Measurements from ENCODE around the gene IFNAR1.
A peak's percentile ranks its signal among the peaks of the same experiment; 100 is the strongest.
"Not testable (repeated sequence)": the region's sequence is repeated elsewhere in the genome, so short reads cannot be mapped to it uniquely, and the experiment has no call there.

IFNAR1 gene

DNA sequence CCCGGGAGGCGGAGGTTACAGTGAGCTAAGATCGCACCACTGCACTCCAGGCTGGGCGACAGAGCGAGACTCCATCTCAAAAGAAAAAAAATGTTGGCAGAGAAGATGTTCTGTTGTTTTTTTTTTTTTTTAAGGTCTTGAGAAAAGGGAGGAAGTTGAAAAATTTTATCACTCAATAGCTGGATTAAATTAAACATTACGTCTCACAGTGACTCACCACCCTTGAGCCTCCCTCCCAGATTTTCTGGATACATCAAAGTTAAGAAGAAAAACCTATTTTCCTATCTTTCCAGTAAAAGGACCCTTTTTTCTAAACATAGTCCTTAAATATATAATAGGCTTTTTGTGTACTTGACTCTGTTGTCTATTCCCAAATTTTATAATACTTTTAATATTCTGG, 35.5 kb downstream of the IFNAR1 start:
- TF ChIP-seq, protein P1, sequence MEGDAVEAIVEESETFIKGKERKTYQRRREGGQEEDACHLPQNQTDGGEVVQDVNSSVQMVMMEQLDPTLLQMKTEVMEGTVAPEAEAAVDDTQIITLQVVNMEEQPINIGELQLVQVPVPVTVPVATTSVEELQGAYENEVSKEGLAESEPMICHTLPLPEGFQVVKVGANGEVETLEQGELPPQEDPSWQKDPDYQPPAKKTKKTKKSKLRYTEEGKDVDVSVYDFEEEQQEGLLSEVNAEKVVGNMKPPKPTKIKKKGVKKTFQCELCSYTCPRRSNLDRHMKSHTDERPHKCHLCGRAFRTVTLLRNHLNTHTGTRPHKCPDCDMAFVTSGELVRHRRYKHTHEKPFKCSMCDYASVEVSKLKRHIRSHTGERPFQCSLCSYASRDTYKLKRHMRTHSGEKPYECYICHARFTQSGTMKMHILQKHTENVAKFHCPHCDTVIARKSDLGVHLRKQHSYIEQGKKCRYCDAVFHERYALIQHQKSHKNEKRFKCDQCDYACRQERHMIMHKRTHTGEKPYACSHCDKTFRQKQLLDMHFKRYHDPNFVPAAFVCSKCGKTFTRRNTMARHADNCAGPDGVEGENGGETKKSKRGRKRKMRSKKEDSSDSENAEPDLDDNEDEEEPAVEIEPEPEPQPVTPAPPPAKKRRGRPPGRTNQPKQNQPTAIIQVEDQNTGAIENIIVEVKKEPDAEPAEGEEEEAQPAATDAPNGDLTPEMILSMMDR (IDR thresholded peaks at IDR 0.05; ENCODE audit: insufficient read depth, missing control alignments): no peak
- DNase-seq (ENCODE audit: insufficient read length, low spot score): no peak
- FAIRE-seq: no peak

DNA sequence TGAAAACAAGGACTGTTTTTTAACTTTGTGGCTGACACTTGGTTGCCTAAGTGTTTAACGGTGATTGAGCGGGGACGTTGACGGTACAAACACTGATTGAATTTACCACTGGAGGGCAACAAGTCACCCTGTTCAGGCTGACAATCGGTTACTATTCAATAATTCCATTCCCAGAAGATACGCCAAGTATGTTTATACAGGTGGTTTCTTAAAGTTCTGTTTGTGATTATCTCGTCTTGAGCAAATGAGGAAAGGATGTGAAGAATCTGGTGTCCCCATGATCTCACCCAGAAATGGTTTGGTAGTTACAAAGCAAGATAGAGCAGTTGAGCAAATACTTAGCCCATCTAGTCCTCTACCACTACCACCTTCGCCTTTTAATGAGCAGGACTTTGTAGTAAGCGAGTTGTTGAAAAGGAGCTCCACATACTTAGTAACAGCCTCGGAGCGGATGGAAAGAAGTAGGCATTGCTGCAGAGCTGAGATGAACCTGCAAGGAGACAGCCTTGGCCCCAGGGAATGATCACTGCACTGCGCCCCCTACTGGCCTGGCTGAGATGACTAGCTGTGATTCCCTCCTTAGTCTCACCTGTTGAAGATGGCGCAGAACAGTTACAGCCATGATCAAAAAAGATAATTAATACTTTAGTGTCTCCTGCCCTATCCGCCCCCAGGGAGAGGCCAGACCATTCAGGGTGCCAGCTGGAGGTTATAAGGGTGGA, 36.3 kb downstream of the IFNAR1 start:
- TF ChIP-seq, protein P1 (IDR thresholded peaks at IDR 0.05; ENCODE audit: insufficient read depth, missing control alignments): peak; percentile 91
- no peak for FAIRE-seq
- DNase-seq (ENCODE audit: insufficient read length, low spot score): peak; percentile 52

DNA sequence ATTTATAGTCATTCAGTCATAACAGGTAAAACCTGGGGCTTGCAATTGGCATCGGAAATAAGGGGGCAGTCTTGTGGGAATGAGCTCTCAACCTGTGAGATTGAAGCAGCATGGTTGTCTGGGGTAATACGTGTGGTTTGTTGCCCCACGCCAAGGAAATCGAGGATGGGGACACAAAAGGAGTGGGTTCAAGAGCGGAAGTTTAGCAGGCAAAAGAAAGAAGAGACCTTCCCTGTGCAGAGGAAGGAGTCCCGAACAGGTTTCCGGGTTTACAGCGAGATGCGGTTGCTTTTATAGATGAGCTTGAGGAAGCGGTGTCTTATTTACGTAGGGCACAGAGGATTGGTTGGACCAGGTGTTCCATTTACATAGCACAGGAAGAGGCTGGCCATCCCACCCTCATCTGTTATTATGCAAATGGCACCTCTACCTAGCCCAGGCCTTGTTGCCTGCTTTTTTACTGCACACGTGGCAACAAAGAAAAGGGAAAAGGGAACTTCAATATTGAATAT, 37.3 kb downstream of the IFNAR1 start:
- no peak for FAIRE-seq
- TF ChIP-seq, protein P1 (IDR thresholded peaks at IDR 0.05; ENCODE audit: insufficient read depth, missing control alignments): no peak
- no peak for DNase-seq (ENCODE audit: insufficient read length, low spot score)

DNA sequence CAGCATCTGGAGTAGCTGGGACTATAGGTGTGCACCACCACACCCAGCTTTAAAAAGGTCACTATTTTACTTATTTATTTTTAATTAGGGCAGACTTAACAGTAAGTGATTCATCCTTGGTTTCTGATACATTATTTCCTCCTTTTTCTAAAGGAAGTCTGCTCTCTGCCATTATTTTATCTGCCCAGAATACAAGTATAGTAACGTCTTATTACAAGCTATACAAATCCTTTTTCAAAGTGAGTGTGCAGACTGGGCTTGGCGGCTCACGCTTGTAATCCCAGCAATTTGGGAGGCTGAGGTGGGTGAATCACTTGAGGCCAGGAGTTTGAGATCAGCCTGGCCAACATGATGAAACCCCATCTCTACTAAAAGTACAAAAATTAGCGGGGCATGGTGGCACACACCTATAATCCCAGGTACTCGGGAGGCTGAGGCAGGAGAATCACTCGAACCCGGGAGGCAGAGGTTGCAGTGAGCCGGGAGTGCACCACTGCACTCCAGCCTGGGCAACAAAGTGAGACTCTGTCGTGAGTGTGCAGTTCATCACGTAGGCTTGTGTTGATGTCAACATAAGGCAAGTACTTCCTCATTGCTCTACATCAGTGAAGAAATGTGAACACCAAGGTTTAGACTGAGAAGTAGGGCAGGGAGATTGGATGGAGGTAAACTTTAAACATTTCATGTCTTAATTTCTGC, 39.3 kb downstream of the IFNAR1 start:
- not testable (repeated sequence) for DNase-seq (ENCODE audit: insufficient read length, low spot score); FAIRE-seq

DNA sequence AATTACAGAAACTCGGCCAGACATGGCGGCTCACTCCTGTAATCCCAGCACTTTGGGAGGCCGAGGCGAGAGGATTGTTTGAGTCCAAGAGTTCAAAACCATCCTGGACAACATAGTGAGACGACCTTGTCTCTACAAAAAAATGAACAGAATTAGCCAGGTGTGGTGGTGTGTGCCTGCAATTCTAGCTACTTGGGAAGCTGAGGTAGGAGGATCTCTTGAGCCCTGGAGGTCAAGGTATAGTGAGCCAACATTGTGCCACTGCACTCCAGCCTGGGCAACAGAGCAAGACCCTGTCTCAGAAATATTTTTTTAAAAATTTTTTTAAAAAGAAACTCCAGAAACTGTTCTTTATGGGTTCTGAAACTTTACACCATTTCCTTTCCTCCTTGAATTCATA, 40.1 kb downstream of the IFNAR1 start:
- no peak for FAIRE-seq
- DNase-seq (ENCODE audit: insufficient read length, low spot score): no peak
- TF ChIP-seq, protein P1 (IDR thresholded peaks at IDR 0.05; ENCODE audit: insufficient read depth, missing control alignments): no peak

DNA sequence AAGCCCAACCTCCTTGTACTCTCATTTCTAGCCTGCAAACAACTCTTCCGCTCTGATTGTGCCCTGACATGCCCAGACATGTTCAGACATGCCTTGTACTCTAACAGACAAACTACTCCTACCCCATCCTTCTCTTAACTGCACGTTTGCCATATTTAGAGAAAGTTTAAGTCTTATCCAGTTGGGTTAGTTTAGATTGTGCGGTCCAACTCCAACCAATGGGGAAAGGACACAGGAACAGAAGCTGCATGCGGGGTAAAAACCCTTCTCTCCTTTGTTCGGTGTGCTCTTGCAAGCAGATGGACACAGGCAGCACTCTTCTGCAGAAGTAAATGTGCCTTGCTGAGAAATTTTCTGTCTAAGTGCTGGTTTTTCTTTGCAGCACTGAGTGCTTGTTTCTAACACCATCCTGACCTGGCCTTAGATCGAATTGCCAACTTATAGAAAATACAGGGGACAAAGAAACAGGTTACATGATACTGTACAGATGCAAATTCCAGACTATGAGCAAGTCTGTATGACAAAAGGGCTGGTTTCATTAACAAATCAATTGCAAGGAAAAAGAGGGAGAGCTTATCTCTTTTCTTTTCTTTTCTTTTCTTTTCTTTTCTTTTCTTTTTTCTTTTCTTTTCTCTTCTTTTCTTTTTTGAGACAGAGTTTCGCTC, 42.7 kb downstream of the IFNAR1 start:
- TF ChIP-seq, protein P1 (IDR thresholded peaks at IDR 0.05; ENCODE audit: insufficient read depth, missing control alignments): no peak
- FAIRE-seq: no peak
- no peak for DNase-seq (ENCODE audit: insufficient read length, low spot score)

DNA sequence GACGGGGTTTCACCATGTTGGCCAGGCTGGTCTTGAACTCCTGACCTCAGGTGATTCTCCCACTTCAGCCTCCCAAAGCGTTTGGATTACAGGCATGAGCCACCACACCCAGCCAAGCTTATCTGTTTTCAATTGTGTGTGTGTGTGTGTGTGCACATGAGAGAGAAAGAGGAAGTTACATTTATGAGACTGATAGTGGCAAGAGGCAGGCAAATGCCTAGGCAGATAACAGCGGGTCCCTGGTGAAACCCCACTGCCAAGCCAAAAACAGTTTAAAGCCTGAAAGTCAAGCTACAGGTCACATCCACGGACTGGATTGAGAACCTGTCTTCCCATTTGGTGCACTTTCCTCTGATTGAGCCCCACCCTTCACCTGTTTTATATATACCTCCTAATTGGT, 43.4 kb downstream of the IFNAR1 start:
- TF ChIP-seq, protein P1 (IDR thresholded peaks at IDR 0.05; ENCODE audit: insufficient read depth, missing control alignments): no peak
- no peak for FAIRE-seq
- DNase-seq (ENCODE audit: insufficient read length, low spot score): no peak

Data from D721Med (cell line).